GM18951 (cell line): ENCODE results near the gene ARNT2.

Experiments used
- POLR2A ChIP-seq: IDR thresholded peaks from 4 replicates; pipeline ENCODE4 v1.6.1; 2011; ENCODE audit warnings: mild to moderate bottlenecking; ENCODE audit not compliant: insufficient read length, insufficient read depth; ENCODE audit errors: extremely low read depth
- in situ Hi-C: fragments of 300-500 bp; cut with MboI; formaldehyde crosslinking; loops from one replicate; pipeline ENCODE4 v1.12.0; 2022; ENCODE audit warnings: low sequenced_read_pairs, mixed read lengths, inconsistent platforms; ENCODE audit not compliant: unreplicated experiment

The ARNT2 gene

DNA sequence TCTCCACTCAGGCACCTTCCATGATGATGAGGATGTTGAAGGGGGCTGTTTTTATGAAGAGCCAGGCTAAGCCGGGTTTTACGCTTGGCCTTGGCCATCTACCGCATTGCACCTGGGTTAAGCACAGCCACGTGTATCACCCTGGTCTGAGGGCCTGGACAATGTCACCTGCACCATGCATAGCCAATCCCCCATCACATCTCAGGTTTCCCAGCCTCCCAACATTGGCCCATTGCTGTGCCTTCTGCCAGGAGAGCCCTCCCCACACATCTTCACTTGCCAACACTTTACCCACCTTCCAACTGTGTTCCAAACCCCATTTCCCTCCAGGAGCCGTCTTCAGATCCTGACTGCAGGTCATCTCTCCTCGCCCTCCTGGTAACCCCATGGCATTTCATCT lies 155.6 kb downstream of the ARNT2 start:
- TF ChIP-seq POLR2A = no peak
- in situ Hi-C loops = no loop called here

DNA sequence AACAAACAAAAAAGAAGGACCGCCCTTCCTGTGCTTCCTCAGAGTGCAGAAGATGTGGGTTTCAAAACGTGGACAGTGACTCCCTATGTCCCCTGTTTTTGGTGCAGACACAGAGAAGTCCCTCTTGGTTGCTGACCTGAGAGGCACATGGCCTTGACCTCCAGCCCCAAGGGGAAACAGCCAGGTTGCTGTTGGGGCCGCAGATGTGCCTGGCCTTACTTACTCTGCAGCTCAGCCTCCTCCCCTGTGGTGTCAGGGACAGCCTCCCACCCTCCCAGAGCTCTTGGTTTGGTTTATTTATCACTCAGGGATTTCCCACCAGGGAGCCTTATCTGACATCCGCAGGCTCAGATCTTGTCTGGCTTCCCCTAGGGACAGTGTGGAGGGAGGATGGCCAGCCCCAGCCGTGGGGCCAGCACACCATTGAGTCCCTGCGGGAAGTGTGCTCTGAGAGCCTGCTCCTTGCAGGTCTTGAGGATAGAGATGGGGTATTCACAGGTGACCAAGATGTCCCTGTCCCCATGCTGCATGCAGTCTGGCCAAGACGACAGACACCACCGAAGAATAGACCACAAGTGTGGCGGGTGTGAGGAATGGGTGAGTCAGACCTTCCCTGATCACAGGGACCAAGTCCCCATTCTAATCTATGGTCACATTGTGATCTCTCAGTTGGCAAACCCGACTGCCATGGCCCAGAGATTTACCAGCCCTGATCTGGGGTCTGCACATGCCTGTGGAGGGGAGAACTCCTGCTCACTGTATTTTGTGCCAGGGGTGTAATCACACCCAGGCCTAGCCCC lies 156.6 kb downstream of the ARNT2 start:
- TF ChIP-seq POLR2A = no peak
- in situ Hi-C loops = no loop called here

DNA sequence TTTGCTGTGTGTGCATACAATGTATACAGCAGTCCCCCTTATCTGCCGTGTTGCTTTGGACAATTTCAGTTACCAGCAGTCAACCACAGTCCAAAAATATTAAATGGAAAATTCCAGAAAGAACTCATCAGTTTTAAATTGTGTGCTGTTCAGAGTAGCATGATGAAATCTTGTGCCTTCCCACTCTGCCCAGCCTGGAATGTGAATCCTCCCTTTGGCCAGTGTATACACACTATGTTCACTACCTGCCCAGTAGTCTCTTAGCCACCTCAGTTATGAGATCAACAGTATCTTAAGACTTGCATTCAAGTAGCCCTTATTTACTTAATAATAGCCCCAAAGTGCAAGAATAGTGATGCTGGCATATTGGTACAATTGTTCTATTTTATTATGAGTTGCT lies 157.3 kb downstream of the ARNT2 start:
- in situ Hi-C loops = no loop called here
- no peak for TF ChIP-seq POLR2A

DNA sequence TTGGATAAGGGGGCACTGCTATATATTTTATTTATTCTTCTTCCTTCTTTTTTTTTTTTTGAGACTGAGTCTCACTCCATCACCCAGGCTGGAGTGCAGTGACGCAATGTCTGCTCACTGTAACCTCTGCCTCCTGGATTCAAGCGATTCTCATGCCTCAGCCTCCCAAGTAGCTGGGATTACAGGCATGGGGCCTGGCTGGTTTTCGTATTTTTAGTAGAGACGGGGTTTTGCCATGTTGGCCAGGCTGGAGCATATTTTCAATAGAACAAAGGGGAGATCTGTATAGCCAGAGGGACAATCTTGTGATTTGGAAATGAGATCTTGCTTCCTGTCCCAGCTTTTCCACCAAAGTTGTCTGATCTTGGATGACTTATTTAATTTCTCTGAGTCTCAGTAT lies 157.9 kb downstream of the ARNT2 start:
- TF ChIP-seq POLR2A = no peak
- in situ Hi-C loops = no loop called here

DNA sequence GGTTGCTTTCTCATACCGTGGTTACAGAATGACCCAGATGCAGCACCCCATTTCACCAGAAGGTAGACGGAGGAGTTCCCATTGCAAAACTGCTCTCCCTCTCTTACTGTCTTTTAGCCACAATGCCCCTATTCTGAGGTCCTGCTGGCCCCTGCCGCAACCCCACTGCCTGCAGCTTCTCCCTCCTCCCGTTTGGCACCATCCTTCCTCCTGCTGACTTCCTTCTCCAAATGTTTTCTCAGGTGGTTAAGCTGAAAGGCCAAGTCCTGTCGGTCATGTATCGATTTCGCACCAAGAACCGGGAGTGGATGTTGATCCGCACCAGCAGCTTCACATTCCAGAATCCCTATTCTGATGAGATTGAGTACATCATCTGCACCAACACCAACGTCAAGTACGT lies 158.7 kb downstream of the ARNT2 start:
- in situ Hi-C loops = no loop called here
- no peak for TF ChIP-seq POLR2A

DNA sequence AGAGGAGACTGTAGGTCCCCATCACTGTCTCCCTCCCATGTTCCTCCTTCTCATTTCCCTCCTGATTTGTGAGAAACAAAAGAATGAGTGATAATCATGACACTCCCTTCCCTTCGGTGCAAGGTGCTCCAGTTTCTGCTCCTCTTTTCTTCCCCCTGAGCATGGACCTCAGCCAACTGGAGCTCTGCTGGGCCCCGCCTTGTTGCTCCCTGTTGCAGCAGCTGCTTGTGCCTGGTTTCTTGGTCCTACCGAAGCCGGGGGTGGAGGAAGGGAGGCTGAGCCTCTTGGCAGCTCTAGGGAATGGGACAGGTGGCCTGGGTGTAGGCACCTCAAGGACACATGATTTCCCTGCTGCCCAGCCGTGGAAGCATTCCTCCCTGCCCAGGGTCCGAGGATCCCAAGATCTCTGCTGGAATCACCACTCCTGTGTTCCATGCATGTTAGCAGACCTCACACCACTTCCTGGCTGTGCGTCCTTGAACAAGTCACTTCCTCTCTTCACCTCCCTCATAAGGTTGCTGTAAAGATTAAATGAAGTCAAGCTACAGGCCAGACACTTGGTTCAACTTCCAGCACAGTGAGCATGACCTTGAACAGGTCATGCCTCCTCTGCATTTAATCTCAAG lies 159.3 kb downstream of the ARNT2 start:
- no peak for TF ChIP-seq POLR2A
- in situ Hi-C loops = no loop called here

DNA sequence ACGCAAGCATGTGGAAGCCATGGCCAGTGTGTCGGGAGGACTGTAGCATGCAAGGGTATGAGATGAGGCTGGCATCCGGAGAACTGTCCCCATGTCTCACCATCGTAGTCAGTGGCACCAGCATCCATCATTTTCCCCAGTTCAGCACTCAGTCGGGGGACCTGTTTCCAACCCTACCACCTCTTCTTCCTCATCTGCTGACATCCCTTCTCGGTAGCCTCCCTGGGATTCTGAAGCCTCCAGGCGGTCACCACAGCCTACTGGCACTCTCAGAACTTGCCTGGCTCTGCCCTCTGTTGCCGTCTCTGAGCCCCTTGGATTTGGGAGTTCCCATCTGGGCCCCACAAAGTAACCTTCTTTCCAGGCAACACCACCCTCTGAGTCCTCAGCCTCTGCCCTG lies 159.9 kb downstream of the ARNT2 start:
- no peak for TF ChIP-seq POLR2A
- in situ Hi-C loops = no loop called here

DNA sequence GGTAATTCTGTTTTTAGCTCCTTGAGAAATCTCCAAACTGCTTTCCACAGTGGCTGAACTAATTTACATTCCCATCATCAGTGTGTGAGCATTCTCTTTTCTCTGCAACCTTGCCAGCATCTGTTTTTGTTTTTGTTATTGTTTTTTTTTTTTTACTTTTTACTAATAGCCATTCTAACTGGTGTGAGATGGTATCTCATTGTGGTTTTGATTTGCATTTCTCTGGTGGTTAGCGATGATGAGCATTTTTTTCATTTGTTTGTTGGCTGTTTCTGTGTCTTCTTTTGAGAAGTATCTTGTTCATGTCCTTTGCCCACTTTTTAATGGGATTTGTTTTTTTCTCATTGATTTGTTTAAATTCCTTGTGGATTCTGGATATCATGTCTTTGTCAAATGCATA lies 161.2 kb downstream of the ARNT2 start:
- no peak for TF ChIP-seq POLR2A
- in situ Hi-C loops = no loop called here

DNA sequence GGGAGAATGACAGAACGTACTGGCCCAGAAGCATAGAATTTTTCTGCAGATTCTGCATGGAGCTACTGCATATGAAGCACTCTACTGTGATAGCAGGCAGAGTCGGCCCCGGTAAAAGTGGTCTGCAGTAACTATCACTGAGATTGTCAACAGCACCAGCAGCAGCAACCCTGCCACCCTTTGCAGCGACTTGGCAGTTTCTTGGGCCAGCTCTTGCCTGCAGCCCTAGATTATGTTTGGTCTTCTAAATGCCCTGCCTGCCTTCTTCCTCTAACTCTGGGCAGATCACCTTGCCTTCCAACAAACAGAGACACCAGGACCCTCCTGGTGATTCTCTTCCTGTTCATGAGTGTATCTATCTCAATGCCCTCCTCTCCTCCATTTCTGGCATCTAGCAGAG lies 161.8 kb downstream of the ARNT2 start:
- in situ Hi-C loops = no loop called here
- no peak for TF ChIP-seq POLR2A

DNA sequence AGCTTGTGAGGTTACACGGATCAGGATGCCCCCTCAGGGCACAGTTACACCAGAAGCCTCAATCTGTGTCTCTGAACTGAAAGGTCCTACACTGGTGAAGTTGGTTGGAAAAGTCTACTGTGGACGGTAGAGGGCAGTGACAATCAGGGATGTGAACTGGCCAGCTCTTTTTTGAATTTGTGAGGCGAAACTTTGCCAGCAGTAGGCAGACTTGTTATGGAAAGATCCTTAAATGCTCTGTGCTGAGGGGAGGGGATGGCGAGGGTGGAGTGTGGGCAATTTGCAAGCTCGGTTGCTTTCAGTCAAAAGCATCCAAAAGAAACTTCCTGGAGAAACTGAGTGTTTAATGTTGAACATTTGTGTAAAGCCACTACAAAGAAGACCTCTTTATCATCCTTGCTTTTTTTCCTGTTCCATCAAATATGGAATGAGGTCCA lies 163.6 kb downstream of the ARNT2 start:
- no peak for TF ChIP-seq POLR2A
- in situ Hi-C loops = no loop called here

DNA sequence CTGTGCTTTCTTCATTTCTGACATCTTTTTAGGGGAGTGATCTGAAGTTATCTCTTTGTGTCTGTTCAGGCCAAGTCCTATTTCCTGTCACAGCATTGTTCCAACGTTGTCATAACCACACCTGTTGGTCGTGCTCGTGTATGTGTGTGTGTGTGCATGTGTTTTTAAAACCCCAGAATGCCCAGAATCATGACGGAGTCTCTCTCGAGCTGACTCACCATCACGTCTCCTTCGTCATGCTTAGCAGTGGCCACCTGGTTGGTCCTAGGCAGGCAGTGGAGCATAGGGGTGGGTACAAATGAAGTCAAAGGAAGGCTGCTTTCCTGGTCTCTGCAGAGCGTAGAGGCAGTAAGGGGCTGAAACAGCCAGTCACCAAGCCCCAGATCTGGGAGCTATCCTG lies 164.1 kb downstream of the ARNT2 start:
- in situ Hi-C loops = no loop called here

DNA sequence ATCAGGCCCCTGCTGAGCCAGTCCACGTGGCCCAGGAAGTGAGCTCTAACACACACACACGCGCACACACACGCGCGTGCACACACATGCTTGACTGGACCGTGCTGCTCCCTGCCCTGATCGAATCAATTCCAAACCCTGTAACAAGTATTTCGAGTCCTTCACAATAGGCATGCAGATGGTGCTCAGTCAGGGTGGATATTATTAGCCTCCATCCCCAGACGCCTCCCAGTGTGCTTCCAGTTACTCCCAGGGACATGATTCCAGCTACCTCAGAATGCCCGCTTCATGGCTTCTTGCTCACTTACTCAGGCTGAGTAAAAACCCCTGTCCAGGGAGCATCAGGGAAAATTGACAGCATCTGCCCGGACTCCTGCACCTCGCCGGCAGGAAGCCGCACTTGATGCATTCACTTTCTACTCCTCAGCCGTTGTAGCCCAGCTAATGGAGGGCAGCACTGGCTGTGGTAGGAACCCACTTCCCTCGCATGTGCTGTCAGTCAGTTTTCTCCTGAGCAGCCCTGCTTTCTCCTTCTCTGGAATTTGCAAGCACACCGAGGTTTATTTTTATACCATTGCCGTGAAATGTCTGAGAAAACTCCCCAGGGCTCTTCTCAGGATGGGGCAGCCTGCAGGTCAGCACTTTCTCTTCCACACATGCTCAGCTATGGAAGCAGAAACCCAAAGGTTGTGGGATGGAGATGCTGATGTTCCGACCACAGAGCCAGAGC lies 164.9 kb downstream of the ARNT2 start:
- in situ Hi-C loops = no loop called here
- no peak for TF ChIP-seq POLR2A

More for the DNA sequence above, 164.1 kb downstream of the ARNT2 start:
- no peak for TF ChIP-seq POLR2A

DNA sequence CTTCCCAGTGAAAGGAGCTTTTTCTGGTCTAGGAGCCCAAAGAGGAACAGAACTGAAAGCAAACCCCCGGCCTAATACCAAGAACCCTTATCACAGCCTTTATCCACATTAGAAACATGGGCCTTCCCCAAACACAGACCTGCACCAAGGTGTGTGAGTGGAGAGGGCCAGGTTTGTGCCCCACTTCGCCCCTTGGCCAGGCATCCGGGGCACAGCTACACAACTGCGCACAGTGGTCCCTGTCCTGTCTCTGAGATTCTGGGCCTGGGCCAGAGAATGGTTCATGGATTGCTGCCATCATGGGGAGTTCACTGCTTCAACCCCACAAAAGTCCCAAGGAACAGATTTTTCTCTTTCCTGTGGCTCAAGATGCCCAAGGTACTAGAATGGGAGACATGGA lies 165.5 kb downstream of the ARNT2 start:
- no peak for TF ChIP-seq POLR2A
- in situ Hi-C loops = no loop called here

DNA sequence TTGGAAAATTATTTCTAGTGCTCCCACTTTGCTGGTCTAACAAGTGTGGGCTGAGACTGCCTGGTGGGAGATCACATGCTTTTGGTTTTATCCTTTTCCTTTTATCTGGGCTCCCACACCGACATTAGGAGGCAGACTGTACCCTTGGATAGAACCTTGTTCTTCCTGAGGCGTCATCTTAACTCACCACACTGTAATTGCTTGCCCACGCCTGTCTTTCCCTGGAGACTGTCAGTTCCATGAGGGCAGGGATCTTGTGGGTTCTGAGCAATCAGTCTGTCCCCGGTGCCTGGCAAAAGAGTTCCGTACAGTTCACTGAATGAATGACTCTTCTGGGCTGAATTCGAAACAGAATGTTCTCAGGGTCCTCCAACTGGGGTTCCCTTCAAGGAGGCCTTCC lies 166.4 kb downstream of the ARNT2 start:
- no peak for TF ChIP-seq POLR2A
- in situ Hi-C loops = no loop called here
